Body of pancreas (tissue), 4 donors: ENCODE measurements around the gene CEP112.

Experiments
- POLR2A ChIP-seq, 3 donors: fragments of 450-650 bp; IDR thresholded peaks; one replicate each; pipeline ENCODE4 v1.6.1; 2016; ENCODE audit warnings: antibody characterized with exemption in 3 of 3, mild to moderate bottlenecking in 2 of 3
- TF ChIP-seq, protein P1 (sequence below), 7 experiments: fragments of 450-650 bp in 4 of 7; fragments of 200-600 bp in 3 of 7; sonication (generic) in 3 of 7; IDR thresholded peaks; one replicate each; pipeline ENCODE4 v1.5.1; 2016 to 2019; ENCODE audit warnings: antibody characterized with exemption in 7 of 7

DNA sequence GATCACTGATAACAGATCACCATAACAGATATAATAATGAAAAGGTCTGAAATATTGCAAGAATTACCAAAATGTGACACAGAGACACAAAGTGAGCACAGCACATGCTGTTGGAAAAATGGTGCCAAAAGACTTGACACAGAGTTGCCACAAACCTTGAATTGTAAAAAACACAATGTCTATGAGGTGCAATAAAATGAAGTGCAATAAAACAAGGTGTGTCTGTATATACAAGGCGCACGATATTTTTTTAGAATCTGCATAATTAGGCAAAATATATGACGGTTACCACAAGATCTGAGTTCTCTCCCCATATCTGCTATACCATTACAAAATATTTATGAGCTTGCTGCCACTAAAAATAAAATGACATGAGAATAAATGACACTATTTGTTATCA is 458.6 kb downstream of the CEP112 start:
- TF ChIP-seq, protein P1, sequence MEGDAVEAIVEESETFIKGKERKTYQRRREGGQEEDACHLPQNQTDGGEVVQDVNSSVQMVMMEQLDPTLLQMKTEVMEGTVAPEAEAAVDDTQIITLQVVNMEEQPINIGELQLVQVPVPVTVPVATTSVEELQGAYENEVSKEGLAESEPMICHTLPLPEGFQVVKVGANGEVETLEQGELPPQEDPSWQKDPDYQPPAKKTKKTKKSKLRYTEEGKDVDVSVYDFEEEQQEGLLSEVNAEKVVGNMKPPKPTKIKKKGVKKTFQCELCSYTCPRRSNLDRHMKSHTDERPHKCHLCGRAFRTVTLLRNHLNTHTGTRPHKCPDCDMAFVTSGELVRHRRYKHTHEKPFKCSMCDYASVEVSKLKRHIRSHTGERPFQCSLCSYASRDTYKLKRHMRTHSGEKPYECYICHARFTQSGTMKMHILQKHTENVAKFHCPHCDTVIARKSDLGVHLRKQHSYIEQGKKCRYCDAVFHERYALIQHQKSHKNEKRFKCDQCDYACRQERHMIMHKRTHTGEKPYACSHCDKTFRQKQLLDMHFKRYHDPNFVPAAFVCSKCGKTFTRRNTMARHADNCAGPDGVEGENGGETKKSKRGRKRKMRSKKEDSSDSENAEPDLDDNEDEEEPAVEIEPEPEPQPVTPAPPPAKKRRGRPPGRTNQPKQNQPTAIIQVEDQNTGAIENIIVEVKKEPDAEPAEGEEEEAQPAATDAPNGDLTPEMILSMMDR (IDR thresholded peaks at IDR 0.05), result no peak
- no peak for TF ChIP-seq POLR2A (IDR thresholded peaks at IDR 0.05)
